Liver (tissue), 9 donors: ENCODE results near the gene HIRIP3. TPM values are rescaled to one million over a fixed set of nuclear protein-coding genes. Genes with fewer than 3 reads are reported as not detected.

Source experiments
- DNase-seq: peaks from one replicate; pipeline ENCODE4 v3.0.0-alpha.2; 2017; ENCODE audit warnings: low spot score
- H3K27ac ChIP-seq, 2 donors: one replicate each; pipeline ENCODE4 v1.7.0; 2013; ENCODE audit warnings: inconsistent platforms in 2 of 2, low read length in 2 of 2, control low read depth in 1 of 2, low read depth in 1 of 2, mild to moderate bottlenecking in 1 of 2
- H3K27me3 ChIP-seq, 4 donors: one replicate each; pipeline versions ENCODE4 v1.6.1 to v1.7.0; 2013; ENCODE audit warnings: low read length in 3 of 4, inconsistent platforms in 1 of 4, mild to moderate bottlenecking in 1 of 4, moderate library complexity in 1 of 4; ENCODE audit not compliant: control insufficient read depth in 4 of 4, insufficient read depth in 4 of 4
- H3K36me3 ChIP-seq, 4 donors: one replicate each; pipeline versions ENCODE4 v1.6.1 to v1.7.0; 2013; ENCODE audit warnings: low read length in 3 of 4, mild to moderate bottlenecking in 3 of 4, low read depth in 1 of 4, moderate library complexity in 1 of 4; ENCODE audit not compliant: control insufficient read depth in 4 of 4, insufficient read depth in 3 of 4
- H3K4me1 ChIP-seq, 4 donors: one replicate each; pipeline versions ENCODE4 v1.6.1 to v1.7.0; 2013; ENCODE audit warnings: low read length in 3 of 4, mild to moderate bottlenecking in 3 of 4, moderate library complexity in 1 of 4; ENCODE audit not compliant: control insufficient read depth in 4 of 4, insufficient read depth in 4 of 4
- H3K4me3 ChIP-seq, 3 donors: one replicate each; pipeline versions ENCODE4 v1.6.1 to v1.7.0; 2013; ENCODE audit warnings: low read length in 3 of 3, control low read depth in 1 of 3, low read depth in 1 of 3, mild to moderate bottlenecking in 1 of 3
- H3K9ac ChIP-seq, 2 donors: one replicate each; pipeline ENCODE4 v1.7.0; 2013; ENCODE audit warnings: low read length in 2 of 2, mild to moderate bottlenecking in 2 of 2, moderate library complexity in 2 of 2, control low read depth in 1 of 2, low read depth in 1 of 2
- H3K9me3 ChIP-seq, 4 donors: one replicate each; pipeline versions ENCODE4 v1.6.1 to v1.7.0; 2013; ENCODE audit warnings: low read length in 3 of 4; ENCODE audit not compliant: control insufficient read depth in 4 of 4
- EGR1 ChIP-seq, 2 donors: IDR thresholded peaks; 2 replicates each; pipeline ENCODE4 v1.6.1; 2016 to 2018; ENCODE audit warnings: antibody characterized with exemption in 2 of 2, low read depth in 2 of 2
- FOXA2 ChIP-seq: IDR thresholded peaks from 2 replicates; pipeline ENCODE4 v1.6.1; 2016; ENCODE audit warnings: antibody characterized with exemption
- GABPA ChIP-seq, 2 donors: IDR thresholded peaks in 1 of 2; conservative IDR thresholded peaks in 1 of 2; 2 replicates each; pipeline ENCODE4 v1.6.1; 2016; ENCODE audit warnings: antibody characterized with exemption in 2 of 2, mild to moderate bottlenecking in 1 of 2, moderate library complexity in 1 of 2
- HNF4A ChIP-seq, 2 donors: conservative IDR thresholded peaks; 2 replicates each; pipeline ENCODE4 v1.6.1; 2016; ENCODE audit warnings: antibody characterized with exemption in 2 of 2, mild to moderate bottlenecking in 2 of 2
- HNF4G ChIP-seq: IDR thresholded peaks from 2 replicates; pipeline ENCODE4 v1.6.1; 2016; ENCODE audit warnings: antibody characterized with exemption
- JUND ChIP-seq, 2 donors: IDR thresholded peaks; 2 replicates each; pipeline ENCODE4 v1.6.1; 2016; ENCODE audit warnings: antibody characterized with exemption in 2 of 2
- NR2F2 ChIP-seq: IDR thresholded peaks from 2 replicates; pipeline ENCODE4 v1.6.1; 2016; ENCODE audit warnings: antibody characterized with exemption
- RAD21 ChIP-seq, 2 donors: IDR thresholded peaks; 2 replicates each; pipeline ENCODE4 v1.6.1; 2016; ENCODE audit warnings: antibody characterized with exemption in 2 of 2, mild to moderate bottlenecking in 2 of 2
- RXRA ChIP-seq, 2 donors: IDR thresholded peaks; 2 replicates each; pipeline ENCODE4 v1.6.1; 2017 to 2018; ENCODE audit warnings: antibody characterized with exemption in 2 of 2, mild to moderate bottlenecking in 1 of 2
- SP1 ChIP-seq: IDR thresholded peaks from 2 replicates; pipeline ENCODE4 v1.6.1; 2018; ENCODE audit warnings: antibody characterized with exemption, mild to moderate bottlenecking
- TAF1 ChIP-seq: conservative IDR thresholded peaks from 2 replicates; pipeline ENCODE4 v1.6.1; 2016; ENCODE audit warnings: antibody characterized with exemption, mild to moderate bottlenecking
- YY1 ChIP-seq: IDR thresholded peaks from 2 replicates; pipeline ENCODE4 v1.6.1; 2016; ENCODE audit warnings: antibody characterized with exemption, mild to moderate bottlenecking
- WGBS: extraction: QIAGEN DNeasy Blood & Tissue Kit; methylation state at CpG from one replicate; pipeline ENCODE4 v1.1.7; 2013; 5-methylcytosine and 5-hydroxymethylcytosine counted together
- polyA plus RNA-seq, 2 donors: library from polyadenylated mRNA; stranded (reverse) in 1 of 2; unstranded in 1 of 2; fragments of 200-250 nt in 1 of 2; fragments of >200 nt in 1 of 2; fragmentation: Nextera tagmentation in 1 of 2; extraction: Ambion mirVana in 1 of 2; gene quantifications; one replicate each; pipeline versions ENCODE4 v1.2.1 to v1.2.3, GENCODE V29; 2013 to 2015
- total RNA-seq, 2 donors: library from RNA; depleted of rRNA; stranded (reverse); fragments of >200 nt; gene quantifications; one replicate each; pipeline ENCODE4 v1.2.3, GENCODE V29; 2014
- TF ChIP-seq, protein P1 (sequence below): fragments of 150-350 bp; IDR thresholded peaks from 2 replicates; pipeline ENCODE4 v1.5.1; 2017; ENCODE audit warnings: improper control_type of control experiment, low read depth, low read length; ENCODE audit not compliant: missing input control
- TF ChIP-seq, protein P2 (sequence below): IDR thresholded peaks from 2 replicates; pipeline ENCODE4 v1.6.1; 2016; ENCODE audit warnings: antibody characterized with exemption
- TF ChIP-seq, protein P3 (sequence below): IDR thresholded peaks from 2 replicates; pipeline ENCODE4 v1.6.1; 2016; ENCODE audit warnings: antibody characterized with exemption, mild to moderate bottlenecking
- TF ChIP-seq, protein P4 (sequence below): IDR thresholded peaks from 2 replicates; pipeline ENCODE4 v1.6.1; 2016; ENCODE audit warnings: antibody characterized with exemption
- TF ChIP-seq, protein P5 (sequence below): IDR thresholded peaks from 2 replicates; pipeline ENCODE4 v1.6.1; 2016; ENCODE audit warnings: antibody characterized with exemption
- donor health status: healthy.
- donor health status: healthy.
- donor health status: healthy.
- donor health status: healthy.
- donor health status: healthy.

Gene HIRIP3
- total and polyA plus RNA-seq, 4 donors = 5.7 to 10.5 (median 9.1) TPM

DNA sequence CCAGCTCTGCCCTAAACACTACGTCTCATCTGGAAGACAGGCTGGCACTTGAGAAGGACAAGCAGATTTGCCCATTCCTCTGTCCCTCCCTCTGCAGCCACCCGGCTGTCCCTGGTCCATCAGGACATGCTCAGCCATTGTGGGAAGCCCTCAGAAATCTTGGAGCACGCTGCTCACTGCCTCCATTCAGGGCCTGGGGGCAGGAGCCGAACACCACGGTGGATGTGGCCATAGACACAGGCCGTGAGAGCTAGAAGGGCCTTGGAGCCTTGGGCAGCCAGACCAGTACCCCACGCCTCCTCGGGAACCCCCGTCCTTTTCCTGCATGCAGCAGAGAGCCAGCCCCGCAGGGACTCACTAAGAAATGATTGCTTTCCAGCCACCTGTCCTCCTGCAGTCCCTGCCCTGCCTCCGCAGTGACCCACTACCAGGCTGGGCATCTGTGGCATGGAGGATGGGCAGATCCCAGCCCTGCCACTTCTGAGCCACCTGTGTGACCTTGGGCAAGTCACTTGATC is 12.0 kb upstream of the HIRIP3 start:
- TF ChIP-seq, protein P1, sequence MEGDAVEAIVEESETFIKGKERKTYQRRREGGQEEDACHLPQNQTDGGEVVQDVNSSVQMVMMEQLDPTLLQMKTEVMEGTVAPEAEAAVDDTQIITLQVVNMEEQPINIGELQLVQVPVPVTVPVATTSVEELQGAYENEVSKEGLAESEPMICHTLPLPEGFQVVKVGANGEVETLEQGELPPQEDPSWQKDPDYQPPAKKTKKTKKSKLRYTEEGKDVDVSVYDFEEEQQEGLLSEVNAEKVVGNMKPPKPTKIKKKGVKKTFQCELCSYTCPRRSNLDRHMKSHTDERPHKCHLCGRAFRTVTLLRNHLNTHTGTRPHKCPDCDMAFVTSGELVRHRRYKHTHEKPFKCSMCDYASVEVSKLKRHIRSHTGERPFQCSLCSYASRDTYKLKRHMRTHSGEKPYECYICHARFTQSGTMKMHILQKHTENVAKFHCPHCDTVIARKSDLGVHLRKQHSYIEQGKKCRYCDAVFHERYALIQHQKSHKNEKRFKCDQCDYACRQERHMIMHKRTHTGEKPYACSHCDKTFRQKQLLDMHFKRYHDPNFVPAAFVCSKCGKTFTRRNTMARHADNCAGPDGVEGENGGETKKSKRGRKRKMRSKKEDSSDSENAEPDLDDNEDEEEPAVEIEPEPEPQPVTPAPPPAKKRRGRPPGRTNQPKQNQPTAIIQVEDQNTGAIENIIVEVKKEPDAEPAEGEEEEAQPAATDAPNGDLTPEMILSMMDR = no peak
- TF ChIP-seq GABPA (IDR thresholded peaks at IDR 0.05 in 1 of 2, conservative IDR thresholded peaks at IDR 0.05 in 1 of 2) = no peak
- TF ChIP-seq, protein P2, sequence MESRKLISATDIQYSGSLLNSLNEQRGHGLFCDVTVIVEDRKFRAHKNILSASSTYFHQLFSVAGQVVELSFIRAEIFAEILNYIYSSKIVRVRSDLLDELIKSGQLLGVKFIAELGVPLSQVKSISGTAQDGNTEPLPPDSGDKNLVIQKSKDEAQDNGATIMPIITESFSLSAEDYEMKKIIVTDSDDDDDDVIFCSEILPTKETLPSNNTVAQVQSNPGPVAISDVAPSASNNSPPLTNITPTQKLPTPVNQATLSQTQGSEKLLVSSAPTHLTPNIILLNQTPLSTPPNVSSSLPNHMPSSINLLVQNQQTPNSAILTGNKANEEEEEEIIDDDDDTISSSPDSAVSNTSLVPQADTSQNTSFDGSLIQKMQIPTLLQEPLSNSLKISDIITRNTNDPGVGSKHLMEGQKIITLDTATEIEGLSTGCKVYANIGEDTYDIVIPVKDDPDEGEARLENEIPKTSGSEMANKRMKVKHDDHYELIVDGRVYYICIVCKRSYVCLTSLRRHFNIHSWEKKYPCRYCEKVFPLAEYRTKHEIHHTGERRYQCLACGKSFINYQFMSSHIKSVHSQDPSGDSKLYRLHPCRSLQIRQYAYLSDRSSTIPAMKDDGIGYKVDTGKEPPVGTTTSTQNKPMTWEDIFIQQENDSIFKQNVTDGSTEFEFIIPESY = no peak
- TF ChIP-seq JUND (IDR thresholded peaks at IDR 0.05) = no peak
- TF ChIP-seq, protein P3, sequence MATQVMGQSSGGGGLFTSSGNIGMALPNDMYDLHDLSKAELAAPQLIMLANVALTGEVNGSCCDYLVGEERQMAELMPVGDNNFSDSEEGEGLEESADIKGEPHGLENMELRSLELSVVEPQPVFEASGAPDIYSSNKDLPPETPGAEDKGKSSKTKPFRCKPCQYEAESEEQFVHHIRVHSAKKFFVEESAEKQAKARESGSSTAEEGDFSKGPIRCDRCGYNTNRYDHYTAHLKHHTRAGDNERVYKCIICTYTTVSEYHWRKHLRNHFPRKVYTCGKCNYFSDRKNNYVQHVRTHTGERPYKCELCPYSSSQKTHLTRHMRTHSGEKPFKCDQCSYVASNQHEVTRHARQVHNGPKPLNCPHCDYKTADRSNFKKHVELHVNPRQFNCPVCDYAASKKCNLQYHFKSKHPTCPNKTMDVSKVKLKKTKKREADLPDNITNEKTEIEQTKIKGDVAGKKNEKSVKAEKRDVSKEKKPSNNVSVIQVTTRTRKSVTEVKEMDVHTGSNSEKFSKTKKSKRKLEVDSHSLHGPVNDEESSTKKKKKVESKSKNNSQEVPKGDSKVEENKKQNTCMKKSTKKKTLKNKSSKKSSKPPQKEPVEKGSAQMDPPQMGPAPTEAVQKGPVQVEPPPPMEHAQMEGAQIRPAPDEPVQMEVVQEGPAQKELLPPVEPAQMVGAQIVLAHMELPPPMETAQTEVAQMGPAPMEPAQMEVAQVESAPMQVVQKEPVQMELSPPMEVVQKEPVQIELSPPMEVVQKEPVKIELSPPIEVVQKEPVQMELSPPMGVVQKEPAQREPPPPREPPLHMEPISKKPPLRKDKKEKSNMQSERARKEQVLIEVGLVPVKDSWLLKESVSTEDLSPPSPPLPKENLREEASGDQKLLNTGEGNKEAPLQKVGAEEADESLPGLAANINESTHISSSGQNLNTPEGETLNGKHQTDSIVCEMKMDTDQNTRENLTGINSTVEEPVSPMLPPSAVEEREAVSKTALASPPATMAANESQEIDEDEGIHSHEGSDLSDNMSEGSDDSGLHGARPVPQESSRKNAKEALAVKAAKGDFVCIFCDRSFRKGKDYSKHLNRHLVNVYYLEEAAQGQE = no peak
- no peak for TF ChIP-seq RXRA (IDR thresholded peaks at IDR 0.05)
- no peak for TF ChIP-seq RAD21 (IDR thresholded peaks at IDR 0.05)
- TF ChIP-seq TAF1 = no peak
- no peak for TF ChIP-seq EGR1 (IDR thresholded peaks at IDR 0.05; ENCODE audit: low read depth in 2 of 2)
- TF ChIP-seq, protein P4, sequence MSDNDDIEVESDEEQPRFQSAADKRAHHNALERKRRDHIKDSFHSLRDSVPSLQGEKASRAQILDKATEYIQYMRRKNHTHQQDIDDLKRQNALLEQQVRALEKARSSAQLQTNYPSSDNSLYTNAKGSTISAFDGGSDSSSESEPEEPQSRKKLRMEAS = no peak
- TF ChIP-seq, protein P5, sequence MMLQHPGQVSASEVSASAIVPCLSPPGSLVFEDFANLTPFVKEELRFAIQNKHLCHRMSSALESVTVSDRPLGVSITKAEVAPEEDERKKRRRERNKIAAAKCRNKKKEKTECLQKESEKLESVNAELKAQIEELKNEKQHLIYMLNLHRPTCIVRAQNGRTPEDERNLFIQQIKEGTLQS = no peak
- H3K27ac ChIP-seq = no peak overlapping the region
- no peak for DNase-seq
- peaks cover 4 to 9% (median 4%) of the 10 kb centered on the region in 4 donors for H3K4me1 ChIP-seq
- no peak overlapping the region for H3K9ac ChIP-seq
- no peaks in the 10 kb centered on the region for H3K9me3 ChIP-seq
- no peak overlapping the region for H3K4me3 ChIP-seq
- peaks cover 0 to 3% (median under 1%) of the 10 kb centered on the region in 4 donors for H3K36me3 ChIP-seq
- 76% methylated on average over 11 of the region's 11 CpGs for WGBS
- peaks cover 0 to 9% (median 4%) of the 10 kb centered on the region in 4 donors for H3K27me3 ChIP-seq

DNA sequence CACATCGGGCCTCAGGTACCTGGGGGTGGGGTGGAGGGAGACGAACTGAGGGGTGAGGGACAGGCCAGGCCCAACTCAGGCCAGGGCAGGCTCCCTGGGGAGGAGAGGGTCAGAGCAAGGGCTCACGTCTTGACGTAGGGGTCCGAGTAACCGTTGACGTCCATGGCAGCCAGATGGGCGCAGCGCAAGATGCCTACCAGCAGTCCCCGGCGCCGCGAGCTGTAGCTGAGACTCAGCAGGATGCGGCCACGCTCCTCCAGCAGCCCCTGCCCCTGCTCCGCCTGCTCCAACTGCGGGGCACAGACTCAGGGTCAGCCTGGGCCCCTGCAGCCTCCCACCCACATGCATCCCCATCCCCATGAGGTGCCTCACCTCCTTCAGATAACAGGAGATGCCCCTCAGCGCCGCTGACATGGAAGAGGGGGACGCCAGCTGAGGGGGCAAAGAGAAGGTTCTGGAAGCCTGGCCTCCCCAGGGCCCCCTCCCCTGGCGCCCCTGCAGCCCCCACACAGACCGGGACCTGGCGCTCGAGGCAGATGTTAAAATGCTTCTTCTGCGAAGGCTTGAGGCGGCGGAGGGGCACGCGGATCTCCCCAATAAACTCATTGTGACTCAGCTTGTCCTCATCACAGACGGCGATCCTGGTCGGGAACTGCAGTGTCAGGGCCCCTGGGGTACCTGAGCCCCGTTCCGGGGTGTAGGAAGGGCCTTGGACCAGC is 11.4 kb upstream of the HIRIP3 start:
- H3K4me3 ChIP-seq = no peak overlapping the region
- TF ChIP-seq FOXA2 (no peak), NR2F2 (no peak), GABPA (IDR thresholded peaks at IDR 0.05 in 1 of 2, conservative IDR thresholded peaks at IDR 0.05 in 1 of 2) (no peak), HNF4A (conservative IDR thresholded peaks at IDR 0.05) (no peak), TAF1 (no peak), EGR1 (IDR thresholded peaks at IDR 0.05; ENCODE audit: low read depth in 2 of 2) (no peak), SP1 (no peak), RAD21 (IDR thresholded peaks at IDR 0.05) (no peak), HNF4G (no peak), YY1 (no peak)
- TF ChIP-seq, protein P2 = no peak
- TF ChIP-seq, protein P1 = no peak
- TF ChIP-seq, protein P4 = no peak
- H3K9ac ChIP-seq = no peak overlapping the region
- 89% methylated on average over 34 of the region's 34 CpGs for WGBS
- H3K27me3 ChIP-seq = peaks cover 0 to 8% (median 3%) of the 10 kb centered on the region in 4 donors
- H3K4me1 ChIP-seq = peaks cover 4 to 9% (median 4%) of the 10 kb centered on the region in 4 donors
- H3K9me3 ChIP-seq = no peaks in the 10 kb centered on the region
- H3K36me3 ChIP-seq = peaks cover 0 to 4% (median 3%) of the 10 kb centered on the region in 4 donors
- H3K27ac ChIP-seq = no peak overlapping the region
- no peak for DNase-seq
